HG03135 (cell line): ENCODE results near the gene PTPRT.

ENCODE experiments used
- ATAC-seq: cut with Tn5 transposase; IDR thresholded peaks from one replicate; pipeline ENCODE4 v1.9.1; 2021; ENCODE audit warnings: mild to moderate bottlenecking, moderate library complexity; ENCODE audit not compliant: unreplicated experiment

Gene PTPRT

GRCh38 chr20:42429761-42430458 is 759.8 kb downstream of the PTPRT start:
- no peak for ATAC-seq

GRCh38 chr20:42419814-42420532 is 769.7 kb downstream of the PTPRT start:
- no peak for ATAC-seq

- no peak for ATAC-seq
These were observed 782.9 kb downstream of the PTPRT start for GRCh38 chr20:42406826-42407225.

- no peak for ATAC-seq
These were observed 787.3 kb downstream of the PTPRT start for GRCh38 chr20:42402455-42402854.

GRCh38 chr20:42401613-42402012 is 788.1 kb downstream of the PTPRT start:
- ATAC-seq, result no peak

- no peak for ATAC-seq
These were observed 789.9 kb downstream of the PTPRT start for GRCh38 chr20:42399802-42400201.

- ATAC-seq, result no peak
These were observed 797.3 kb downstream of the PTPRT start for GRCh38 chr20:42392442-42392841.

- no peak for ATAC-seq
These were observed 797.9 kb downstream of the PTPRT start for GRCh38 chr20:42391807-42392206.

GRCh38 chr20:42380287-42380686 is 809.4 kb downstream of the PTPRT start:
- ATAC-seq, result no peak

- ATAC-seq, result no peak
These were observed 810.3 kb downstream of the PTPRT start for GRCh38 chr20:42379385-42379784.

GRCh38 chr20:42378826-42379225 is 810.9 kb downstream of the PTPRT start:
- ATAC-seq, result no peak

- no peak for ATAC-seq
These were observed 813.6 kb downstream of the PTPRT start for GRCh38 chr20:42376131-42376530.

GRCh38 chr20:42373049-42373448 is 816.7 kb downstream of the PTPRT start:
- no peak for ATAC-seq

- no peak for ATAC-seq
These were observed 819.6 kb downstream of the PTPRT start for GRCh38 chr20:42370075-42370474.

- ATAC-seq, result no peak
These were observed 820.8 kb downstream of the PTPRT start for GRCh38 chr20:42368910-42369309.

GRCh38 chr20:42366626-42367025 is 823.1 kb downstream of the PTPRT start:
- ATAC-seq, result no peak

- ATAC-seq, result no peak
These were observed 825.3 kb downstream of the PTPRT start for GRCh38 chr20:42364446-42364845.

- ATAC-seq, result no peak
These were observed 828.2 kb downstream of the PTPRT start for GRCh38 chr20:42361402-42361970.

GRCh38 chr20:42360621-42361020 is 829.1 kb downstream of the PTPRT start:
- ATAC-seq, result no peak

- no peak for ATAC-seq
These were observed 830.1 kb downstream of the PTPRT start for GRCh38 chr20:42359617-42360016.

- no peak for ATAC-seq
These were observed 837.6 kb downstream of the PTPRT start for GRCh38 chr20:42352096-42352495.

- no peak for ATAC-seq
These were observed 839.2 kb downstream of the PTPRT start for GRCh38 chr20:42350521-42350920.
